IMR-90 (cell line): ENCODE measurements around the gene TCF4.

ENCODE experiments used
- CEBPB ChIP-seq: IDR thresholded peaks from 2 replicates; pipeline ENCODE4 v1.6.1; 2012; ENCODE audit warnings: low read depth, low read length, improper control_type of control experiment
- CTCF ChIP-seq: conservative IDR thresholded peaks from 2 replicates; pipeline ENCODE4 v1.5.1; 2012; ENCODE audit warnings: mild to moderate bottlenecking, low read depth, low read length, improper control_type of control experiment
- ELK1 ChIP-seq: fragments of 150-350 bp; IDR thresholded peaks from 2 replicates; pipeline ENCODE4 v1.6.1; 2016; ENCODE audit warnings: low read depth, mild to moderate bottlenecking, low read length, moderate library complexity, borderline replicate concordance
- FOS ChIP-seq: fragments of 150-350 bp; IDR thresholded peaks from 2 replicates; pipeline ENCODE4 v1.6.1; 2016; ENCODE audit warnings: low read depth, low read length
- MAFK ChIP-seq: IDR thresholded peaks from 2 replicates; pipeline ENCODE4 v1.6.1; 2012; ENCODE audit warnings: low read depth, low read length, improper control_type of control experiment
- MAZ ChIP-seq: IDR thresholded peaks from 2 replicates; pipeline ENCODE4 v1.6.1; 2012; ENCODE audit warnings: low read depth, mild to moderate bottlenecking, low read length, improper control_type of control experiment, moderate library complexity, borderline replicate concordance
- MXI1 ChIP-seq: IDR thresholded peaks from 2 replicates; pipeline ENCODE4 v1.6.1; 2012; ENCODE audit warnings: low read depth, mild to moderate bottlenecking, low read length, moderate library complexity, borderline replicate concordance
- POLR2A ChIP-seq: IDR thresholded peaks from 2 replicates; pipeline ENCODE4 v1.6.1; 2012; ENCODE audit warnings: mild to moderate bottlenecking, low read depth, low read length
- RAD21 ChIP-seq: IDR thresholded peaks from 2 replicates; pipeline ENCODE4 v1.6.1; 2012; ENCODE audit warnings: low read length, improper control_type of control experiment
- RCOR1 ChIP-seq: IDR thresholded peaks from 2 replicates; pipeline ENCODE4 v1.6.1; 2012; ENCODE audit warnings: mild to moderate bottlenecking, low read length, improper control_type of control experiment; ENCODE audit not compliant: insufficient replicate concordance
- RFX5 ChIP-seq: IDR thresholded peaks from 2 replicates; pipeline ENCODE4 v1.8.0; 2012; ENCODE audit warnings: low read depth, mild to moderate bottlenecking, low read length, moderate library complexity
- SMC3 ChIP-seq: fragments of 150-350 bp; IDR thresholded peaks from 2 replicates; pipeline ENCODE4 v1.6.1; 2016; ENCODE audit warnings: low read depth, mild to moderate bottlenecking, antibody characterized with exemption, low read length, moderate library complexity
- USF2 ChIP-seq: fragments of 150-350 bp; IDR thresholded peaks from 2 replicates; pipeline ENCODE4 v1.6.1; 2017; ENCODE audit warnings: mild to moderate bottlenecking, antibody characterized with exemption, low read length, low read depth

- TF ChIP-seq CTCF (no peak), RAD21 (no peak), FOS (no peak), USF2 (no peak), POLR2A (no peak), CEBPB (no peak), RCOR1 (no peak), MAFK (no peak), RFX5 (no peak), MAZ (no peak), SMC3 (no peak), MXI1 (no peak), ELK1 (no peak)
Measured at GRCh38 chr18:55529581-55529980, 58.4 kb downstream of the TCF4 start.
